PFSK-1 (cell line): ENCODE data around the gene GUCD1.

Source experiments
- FOXP2 ChIP-seq: optimal IDR thresholded peaks from 2 replicates; pipeline ENCODE3; 2011; ENCODE audit warnings: borderline replicate concordance, control low read depth, inconsistent platforms; ENCODE audit not compliant: insufficient read depth; ENCODE audit errors: extremely low read length, extremely low read depth
- POLR2AphosphoS5 ChIP-seq: IDR thresholded peaks from 2 replicates; pipeline ENCODE4 v1.6.1; 2012; ENCODE audit warnings: low read depth, mild to moderate bottlenecking, control low read depth, low read length, moderate library complexity
- SIN3A ChIP-seq: IDR thresholded peaks from 2 replicates; pipeline ENCODE4 v1.6.1; 2012; ENCODE audit warnings: mild to moderate bottlenecking, low read length, moderate library complexity, borderline replicate concordance; ENCODE audit not compliant: insufficient read depth
- TAF1 ChIP-seq: IDR thresholded peaks from 2 replicates; pipeline ENCODE4 v1.6.1; 2012; ENCODE audit warnings: low read length, control low read depth, borderline replicate concordance; ENCODE audit not compliant: insufficient read depth
- TF ChIP-seq, protein P1 (sequence below), 2 experiments: IDR thresholded peaks; 2 replicates each; pipeline versions ENCODE4 v1.6.1 to v1.8.0; 2011 to 2012; ENCODE audit warnings: low read depth in 2 of 2, low read length in 2 of 2, control low read depth in 1 of 2, inconsistent platforms in 1 of 2, mild to moderate bottlenecking in 1 of 2, moderate library complexity in 1 of 2; ENCODE audit not compliant: insufficient read depth in 1 of 2

The GUCD1 gene

DNA sequence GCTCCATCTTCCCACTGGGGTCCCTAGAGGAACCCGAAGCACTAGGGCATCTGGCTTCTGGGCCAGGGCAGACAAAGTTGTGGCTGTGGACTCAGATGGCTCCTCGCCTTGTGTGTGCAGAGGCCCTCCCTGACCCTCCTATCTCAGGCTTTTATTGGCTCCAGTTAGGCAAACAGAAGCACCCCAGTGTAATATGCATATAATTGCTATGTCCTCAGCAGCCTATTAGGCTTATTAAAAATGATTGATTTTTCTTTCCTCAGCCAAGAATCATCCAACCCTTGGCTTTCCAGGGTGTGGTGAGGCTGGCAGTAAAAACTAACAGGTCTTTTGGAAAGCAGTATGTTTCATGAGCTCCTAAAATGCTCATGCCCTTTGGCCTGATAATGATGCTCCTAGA is 37.5 kb downstream of the GUCD1 start:
- TF ChIP-seq, protein P1, sequence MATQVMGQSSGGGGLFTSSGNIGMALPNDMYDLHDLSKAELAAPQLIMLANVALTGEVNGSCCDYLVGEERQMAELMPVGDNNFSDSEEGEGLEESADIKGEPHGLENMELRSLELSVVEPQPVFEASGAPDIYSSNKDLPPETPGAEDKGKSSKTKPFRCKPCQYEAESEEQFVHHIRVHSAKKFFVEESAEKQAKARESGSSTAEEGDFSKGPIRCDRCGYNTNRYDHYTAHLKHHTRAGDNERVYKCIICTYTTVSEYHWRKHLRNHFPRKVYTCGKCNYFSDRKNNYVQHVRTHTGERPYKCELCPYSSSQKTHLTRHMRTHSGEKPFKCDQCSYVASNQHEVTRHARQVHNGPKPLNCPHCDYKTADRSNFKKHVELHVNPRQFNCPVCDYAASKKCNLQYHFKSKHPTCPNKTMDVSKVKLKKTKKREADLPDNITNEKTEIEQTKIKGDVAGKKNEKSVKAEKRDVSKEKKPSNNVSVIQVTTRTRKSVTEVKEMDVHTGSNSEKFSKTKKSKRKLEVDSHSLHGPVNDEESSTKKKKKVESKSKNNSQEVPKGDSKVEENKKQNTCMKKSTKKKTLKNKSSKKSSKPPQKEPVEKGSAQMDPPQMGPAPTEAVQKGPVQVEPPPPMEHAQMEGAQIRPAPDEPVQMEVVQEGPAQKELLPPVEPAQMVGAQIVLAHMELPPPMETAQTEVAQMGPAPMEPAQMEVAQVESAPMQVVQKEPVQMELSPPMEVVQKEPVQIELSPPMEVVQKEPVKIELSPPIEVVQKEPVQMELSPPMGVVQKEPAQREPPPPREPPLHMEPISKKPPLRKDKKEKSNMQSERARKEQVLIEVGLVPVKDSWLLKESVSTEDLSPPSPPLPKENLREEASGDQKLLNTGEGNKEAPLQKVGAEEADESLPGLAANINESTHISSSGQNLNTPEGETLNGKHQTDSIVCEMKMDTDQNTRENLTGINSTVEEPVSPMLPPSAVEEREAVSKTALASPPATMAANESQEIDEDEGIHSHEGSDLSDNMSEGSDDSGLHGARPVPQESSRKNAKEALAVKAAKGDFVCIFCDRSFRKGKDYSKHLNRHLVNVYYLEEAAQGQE (IDR thresholded peaks at IDR 0.05; ENCODE audit: insufficient read depth in 1 of 2, low read depth in 2 of 2, low read length in 2 of 2): no peak

DNA sequence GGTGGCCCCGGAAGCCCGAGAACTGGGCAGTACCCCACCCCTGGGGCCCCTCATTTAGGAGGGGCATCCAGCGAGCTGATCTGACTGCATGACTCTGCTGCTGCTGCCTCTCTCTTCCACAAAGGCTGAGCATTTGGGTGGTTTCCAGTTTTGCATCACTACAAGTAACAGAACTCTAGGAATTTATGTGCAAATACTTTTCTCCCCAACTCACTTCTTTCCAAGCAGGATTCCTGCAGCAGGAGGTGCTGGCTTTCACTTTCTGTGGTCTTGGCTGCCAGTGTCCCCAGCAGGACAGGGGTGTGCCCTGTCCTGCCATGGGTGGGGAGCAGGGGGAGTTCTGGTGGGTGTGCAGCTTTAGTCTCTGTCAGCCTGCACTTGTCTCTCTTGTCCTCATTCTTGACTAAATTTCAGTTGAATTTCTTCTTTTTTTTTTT is 38.6 kb downstream of the GUCD1 start:
- TF ChIP-seq FOXP2 (no peak), SIN3A (no peak), POLR2AphosphoS5 (no peak), TAF1 (no peak)
- TF ChIP-seq, protein P1 (IDR thresholded peaks at IDR 0.05; ENCODE audit: insufficient read depth in 1 of 2, low read depth in 2 of 2, low read length in 2 of 2): no peak

DNA sequence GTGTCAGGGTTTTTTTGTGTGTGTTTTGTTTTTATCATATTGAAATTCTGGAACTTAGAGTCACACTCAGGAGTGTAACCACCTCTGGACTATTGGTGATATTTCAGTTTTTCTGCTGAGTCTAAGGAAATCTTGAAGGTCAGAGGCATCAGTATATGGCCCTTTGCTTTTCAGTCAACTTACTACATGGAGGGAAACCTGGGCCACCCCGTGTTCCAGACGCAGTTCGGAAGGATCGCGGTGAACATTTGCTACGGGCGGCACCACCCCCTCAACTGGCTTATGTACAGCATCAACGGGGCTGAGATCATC is 40.0 kb downstream of the GUCD1 start:
- TF ChIP-seq POLR2AphosphoS5 (no peak), SIN3A (no peak), TAF1 (no peak), FOXP2 (no peak)
- TF ChIP-seq, protein P1 (IDR thresholded peaks at IDR 0.05; ENCODE audit: insufficient read depth in 1 of 2, low read depth in 2 of 2, low read length in 2 of 2): no peak

DNA sequence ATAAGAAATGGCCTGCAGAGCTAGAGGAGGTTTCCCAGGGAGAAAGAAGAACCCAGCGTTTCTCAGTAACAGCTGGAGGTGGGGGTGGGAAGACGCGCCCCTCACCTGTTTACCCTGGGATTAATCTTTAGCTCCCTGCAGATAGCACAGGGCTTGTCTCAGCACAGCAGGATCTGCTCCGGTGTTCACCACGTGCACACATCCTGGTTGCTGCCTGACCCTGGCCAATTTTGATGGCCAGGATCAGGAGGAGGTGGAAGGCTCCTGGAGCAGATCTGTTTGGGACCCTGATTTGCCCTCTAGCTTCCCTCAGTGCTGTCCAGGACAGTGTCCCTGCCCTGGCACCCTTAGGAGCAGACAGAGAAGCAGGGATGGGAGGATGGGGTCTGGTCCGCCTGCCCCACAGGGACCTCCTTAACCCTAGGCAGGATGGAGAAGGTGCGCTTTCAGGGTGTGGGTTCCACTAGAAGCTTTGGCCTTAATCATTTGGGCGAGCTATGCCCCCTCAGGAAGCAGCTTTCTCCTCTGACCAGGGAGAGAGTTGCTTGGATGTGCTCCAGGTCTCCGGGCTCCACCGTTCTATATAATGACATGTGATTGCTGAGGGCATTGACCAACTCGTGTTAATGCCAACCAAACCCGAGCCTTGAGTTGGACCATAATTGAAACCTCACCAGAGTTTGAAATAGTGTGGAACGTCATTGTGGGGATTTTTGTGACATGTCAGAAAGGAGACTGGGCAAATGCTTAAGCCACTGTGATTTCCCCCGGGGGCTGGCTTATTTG is 40.5 kb downstream of the GUCD1 start:
- no peak for TF ChIP-seq FOXP2

DNA sequence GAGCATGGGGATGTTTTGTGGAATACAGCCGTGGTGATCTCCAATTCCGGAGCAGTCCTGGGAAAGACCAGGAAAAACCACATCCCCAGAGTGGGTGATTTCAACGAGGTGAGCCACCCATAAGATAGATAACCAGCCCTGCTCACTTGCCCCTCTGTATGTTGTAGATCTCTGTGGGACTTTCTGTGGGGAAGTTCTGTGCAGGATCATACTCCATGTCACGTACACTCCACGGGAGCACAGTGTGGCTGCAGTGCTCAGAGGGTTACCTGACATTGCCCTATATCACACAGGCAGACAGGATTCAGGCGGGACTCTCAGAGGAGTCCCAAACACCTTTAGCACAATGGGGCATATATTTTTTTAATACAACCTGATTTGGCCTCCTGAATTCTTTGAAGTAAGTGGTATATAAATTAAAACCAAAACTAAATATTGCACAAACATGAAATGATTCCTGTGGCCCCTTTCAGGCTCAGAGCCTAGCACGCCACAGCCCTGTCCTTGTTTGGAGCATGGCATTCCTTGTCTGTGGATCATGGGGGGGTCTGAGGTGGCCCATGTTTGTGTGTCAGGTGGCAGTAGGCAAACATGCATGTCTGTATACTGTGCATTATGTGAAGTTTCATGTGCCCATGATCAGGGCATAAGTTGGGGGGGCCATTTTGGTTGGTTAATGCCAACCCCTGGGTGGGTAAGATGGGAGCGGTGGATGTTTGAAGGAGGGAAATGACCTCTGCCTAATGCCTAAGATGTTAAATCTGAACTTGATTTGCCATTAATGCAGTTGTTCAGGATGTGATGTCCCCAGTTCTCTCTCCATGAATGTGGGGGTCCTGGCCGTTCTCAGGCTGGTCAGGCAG is 41.3 kb downstream of the GUCD1 start:
- TF ChIP-seq SIN3A (no peak), POLR2AphosphoS5 (no peak), FOXP2 (no peak), TAF1 (no peak)
- TF ChIP-seq, protein P1 (IDR thresholded peaks at IDR 0.05; ENCODE audit: insufficient read depth in 1 of 2, low read depth in 2 of 2, low read length in 2 of 2): no peak
